ENCODE data around the gene CEP76.

The CEP76 gene, protein sequence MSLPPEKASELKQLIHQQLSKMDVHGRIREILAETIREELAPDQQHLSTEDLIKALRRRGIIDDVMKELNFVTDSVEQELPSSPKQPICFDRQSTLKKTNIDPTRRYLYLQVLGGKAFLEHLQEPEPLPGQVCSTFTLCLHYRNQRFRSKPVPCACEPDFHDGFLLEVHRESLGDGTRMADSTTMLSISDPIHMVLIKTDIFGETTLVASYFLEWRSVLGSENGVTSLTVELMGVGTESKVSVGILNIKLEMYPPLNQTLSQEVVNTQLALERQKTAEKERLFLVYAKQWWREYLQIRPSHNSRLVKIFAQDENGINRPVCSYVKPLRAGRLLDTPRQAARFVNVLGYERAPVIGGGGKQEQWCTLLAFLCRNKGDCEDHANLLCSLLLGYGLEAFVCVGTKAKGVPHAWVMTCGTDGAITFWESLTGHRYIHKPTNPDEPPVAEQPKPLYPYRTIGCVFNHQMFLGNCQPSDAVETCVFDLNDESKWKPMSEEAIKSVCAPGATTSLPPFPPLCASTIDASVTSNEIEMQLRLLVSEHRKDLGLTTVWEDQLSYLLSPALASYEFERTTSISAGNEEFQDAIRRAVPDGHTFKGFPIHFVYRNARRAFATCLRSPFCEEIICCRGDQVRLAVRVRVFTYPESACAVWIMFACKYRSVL

DNA sequence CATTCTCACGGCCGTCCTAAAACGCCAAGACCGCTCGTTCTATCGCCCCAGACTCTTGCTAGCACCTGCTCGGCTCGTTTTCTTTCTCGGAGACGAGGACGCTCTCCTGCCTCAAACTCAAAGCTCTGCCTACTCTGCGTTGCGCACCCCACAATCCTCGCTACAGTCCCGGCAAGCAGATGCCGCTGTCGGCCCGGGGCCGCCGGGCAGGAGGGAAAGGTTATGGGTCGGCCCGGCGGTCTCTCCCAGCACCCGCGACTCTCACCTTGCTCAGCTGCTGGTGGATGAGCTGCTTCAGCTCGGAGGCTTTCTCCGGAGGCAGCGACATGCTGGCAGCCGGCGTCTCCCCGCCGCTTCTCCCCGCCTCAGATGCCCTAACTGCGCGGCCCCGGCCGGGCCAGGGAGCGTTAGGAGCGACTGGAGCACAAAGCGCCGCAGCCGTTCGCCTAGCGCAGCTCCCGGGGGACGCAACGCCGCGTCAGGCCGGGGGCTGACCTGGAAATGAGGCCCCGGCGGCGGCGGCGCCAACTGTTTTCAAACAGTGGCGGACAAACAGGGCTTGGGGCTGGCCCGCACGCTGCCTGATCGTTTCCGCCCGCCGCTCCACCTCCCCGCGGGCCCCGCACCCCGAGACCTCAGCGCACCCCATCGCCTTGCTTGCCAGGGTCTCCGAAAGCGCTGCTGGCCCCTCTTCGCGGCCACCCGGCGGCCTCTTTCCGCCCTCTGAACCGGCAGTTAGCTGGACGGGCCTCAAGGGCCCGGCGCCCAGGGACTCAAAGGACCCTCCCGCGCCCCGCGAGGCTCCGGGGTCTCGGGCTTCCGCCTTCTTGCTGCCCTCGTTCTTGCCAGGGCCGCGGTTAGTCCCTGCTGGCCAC is at the start of gene CEP76, which contains the start of gene PSMG2:
CEP76 (minus strand) TSS at position 503 of the 875 bp plus-strand sequence; CDS start at position 328, 175 bp downstream.
PSMG2 (plus strand) TSS at position 822 of the 875 bp plus-strand sequence. CDS start 66 bp downstream, outside the sequence.
- TF ChIP-seq, protein P1, sequence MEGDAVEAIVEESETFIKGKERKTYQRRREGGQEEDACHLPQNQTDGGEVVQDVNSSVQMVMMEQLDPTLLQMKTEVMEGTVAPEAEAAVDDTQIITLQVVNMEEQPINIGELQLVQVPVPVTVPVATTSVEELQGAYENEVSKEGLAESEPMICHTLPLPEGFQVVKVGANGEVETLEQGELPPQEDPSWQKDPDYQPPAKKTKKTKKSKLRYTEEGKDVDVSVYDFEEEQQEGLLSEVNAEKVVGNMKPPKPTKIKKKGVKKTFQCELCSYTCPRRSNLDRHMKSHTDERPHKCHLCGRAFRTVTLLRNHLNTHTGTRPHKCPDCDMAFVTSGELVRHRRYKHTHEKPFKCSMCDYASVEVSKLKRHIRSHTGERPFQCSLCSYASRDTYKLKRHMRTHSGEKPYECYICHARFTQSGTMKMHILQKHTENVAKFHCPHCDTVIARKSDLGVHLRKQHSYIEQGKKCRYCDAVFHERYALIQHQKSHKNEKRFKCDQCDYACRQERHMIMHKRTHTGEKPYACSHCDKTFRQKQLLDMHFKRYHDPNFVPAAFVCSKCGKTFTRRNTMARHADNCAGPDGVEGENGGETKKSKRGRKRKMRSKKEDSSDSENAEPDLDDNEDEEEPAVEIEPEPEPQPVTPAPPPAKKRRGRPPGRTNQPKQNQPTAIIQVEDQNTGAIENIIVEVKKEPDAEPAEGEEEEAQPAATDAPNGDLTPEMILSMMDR (IDR thresholded peaks at IDR 0.05) = no peak

DNA sequence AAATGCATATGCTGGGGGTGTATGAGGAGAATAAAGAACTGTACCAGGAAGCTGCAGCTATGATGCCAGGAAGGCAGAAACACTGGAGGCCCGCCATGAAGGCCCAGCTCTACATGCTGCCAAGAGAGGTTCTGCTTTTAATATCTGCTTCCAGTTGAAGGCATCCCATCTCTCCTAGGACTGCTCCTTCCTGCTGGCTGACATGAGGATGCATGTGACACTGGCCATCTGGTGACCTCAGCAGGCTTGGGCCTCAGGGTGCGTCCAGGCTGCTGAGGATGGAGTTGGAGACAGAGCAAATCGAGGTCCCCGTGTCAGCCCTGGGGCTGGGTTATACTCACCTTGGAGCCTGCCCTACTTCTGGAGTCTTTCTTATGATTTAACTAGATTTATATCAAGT is 49.4 kb upstream of the CEP76 start:
- TF ChIP-seq, protein P1 (IDR thresholded peaks at IDR 0.05) = no peak

DNA sequence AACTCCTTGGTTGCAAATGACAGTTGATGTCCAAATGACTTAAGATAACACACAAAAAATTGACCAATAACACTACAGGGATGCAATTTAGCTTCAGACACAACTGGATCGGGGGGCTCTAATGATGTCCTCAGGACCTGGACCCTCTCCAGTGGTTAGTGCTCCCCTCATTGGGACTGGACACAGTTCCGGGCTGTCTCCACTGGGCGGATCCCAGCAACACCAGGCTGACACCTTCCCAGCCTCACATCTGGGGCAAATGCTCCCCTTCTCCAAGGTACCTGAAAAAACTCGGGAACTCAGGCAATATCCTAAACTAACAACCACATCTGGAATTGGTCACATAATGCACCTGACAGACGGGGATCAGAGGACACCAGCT is 49.0 kb upstream of the CEP76 start:
- TF ChIP-seq, protein P1 (IDR thresholded peaks at IDR 0.05) = no peak

DNA sequence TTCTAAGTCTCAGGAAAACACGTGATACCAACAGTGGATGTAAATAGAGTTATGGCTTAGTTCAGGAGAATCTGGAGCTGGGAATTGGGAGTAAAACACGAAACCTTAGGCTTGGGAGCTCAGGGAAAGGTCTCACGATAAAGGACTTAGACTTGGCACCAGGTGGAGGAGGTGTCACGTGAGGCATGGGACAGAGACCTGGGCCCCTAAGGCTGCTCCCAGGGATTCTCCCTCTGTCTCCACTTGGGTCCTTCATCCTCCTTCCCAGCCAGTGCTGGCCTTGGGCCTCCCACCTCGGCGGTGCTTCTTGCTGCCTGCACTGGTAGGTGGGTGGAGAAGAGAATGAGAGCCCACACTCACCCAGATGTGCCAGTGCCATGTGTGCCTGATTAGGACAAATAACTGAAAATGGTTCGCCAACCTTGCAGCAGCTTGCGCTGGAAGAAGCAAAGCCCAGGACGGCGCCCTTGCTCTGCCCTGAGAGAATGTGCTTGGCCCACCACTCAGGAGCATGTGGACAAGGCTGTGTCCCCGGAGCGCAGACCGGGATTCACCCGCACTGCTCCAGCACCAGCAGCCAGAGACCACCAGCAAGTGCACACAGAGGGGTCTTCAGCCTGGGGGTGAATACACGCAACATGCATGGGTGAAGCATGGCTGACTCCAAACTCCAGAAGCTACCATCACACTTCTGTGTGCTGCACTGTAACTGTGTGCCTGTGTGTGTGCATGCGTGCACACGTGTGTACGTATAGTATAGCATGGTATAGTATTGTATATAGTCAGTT is 48.4 kb upstream of the CEP76 start:
- TF ChIP-seq, protein P1 (IDR thresholded peaks at IDR 0.05) = no peak

DNA sequence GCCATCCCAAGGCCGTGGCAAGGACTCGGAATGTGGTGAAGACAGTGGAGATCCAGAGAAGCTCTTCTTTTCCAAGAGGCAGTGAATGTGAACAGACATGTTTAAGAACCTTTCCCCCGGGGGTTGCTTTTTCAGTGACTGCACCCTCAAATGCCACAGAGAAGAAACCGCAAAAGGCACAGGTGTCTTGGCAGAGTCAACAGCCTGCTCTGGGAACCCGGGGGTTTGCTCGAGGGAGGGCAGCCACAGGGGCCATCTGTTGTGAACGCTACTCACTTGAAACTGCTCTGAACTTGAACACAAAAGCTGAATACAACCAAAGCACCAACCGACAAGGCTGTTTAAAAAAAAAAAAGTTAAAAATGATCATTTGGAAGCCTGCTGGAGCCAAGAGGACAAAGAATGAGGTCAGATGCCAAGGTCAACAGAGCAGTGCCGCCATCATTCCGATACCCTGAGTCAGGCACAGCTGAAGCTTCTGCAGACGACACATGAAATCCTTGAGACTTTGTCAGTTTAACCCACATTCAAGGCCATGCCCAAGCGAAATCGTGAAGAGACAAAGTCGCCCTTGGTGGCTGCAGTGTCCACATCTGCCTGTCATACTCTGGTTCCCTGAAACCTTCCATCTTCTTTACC is 47.7 kb upstream of the CEP76 start:
- TF ChIP-seq, protein P1 (IDR thresholded peaks at IDR 0.05) = no peak

DNA sequence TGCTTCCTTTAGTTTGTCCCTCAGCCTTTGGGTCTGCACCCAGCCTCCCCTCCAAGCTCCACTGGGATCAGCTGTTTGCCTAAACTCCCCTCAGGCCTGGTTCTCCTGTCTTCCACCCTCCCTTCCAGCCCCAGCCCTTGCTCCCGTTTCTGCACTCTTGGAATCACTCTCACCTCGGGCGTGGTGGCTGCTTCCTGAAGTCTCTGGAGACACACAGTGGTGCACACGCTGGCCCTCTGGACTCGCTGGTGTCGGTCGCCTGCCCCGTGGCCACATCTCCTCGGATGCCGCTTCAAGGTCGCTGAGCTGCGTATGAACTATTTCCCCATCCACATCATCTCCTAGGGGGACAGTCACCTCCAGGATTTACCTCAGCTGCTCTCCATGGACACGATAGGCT is 46.6 kb upstream of the CEP76 start:
- TF ChIP-seq, protein P1 (IDR thresholded peaks at IDR 0.05) = no peak
